Kidney (tissue), 14 donors: ENCODE data around the gene PNPLA7. TPM values are rescaled to one million over a fixed set of nuclear protein-coding genes. Genes with fewer than 3 reads are reported as not detected.

ENCODE experiments used
- DNase-seq, 5 donors: peaks; one replicate each; pipeline ENCODE4 v3.0.0-alpha.2; 2013 to 2020
- FAIRE-seq: peaks from 2 replicates; lab custom pipeline; 2012; peaks lifted over from hg19 to GRCh38; lab: Jason Lieb, UNC
- H3K27ac ChIP-seq, 2 donors: one replicate each; pipeline ENCODE4 v1.7.0; 2013; ENCODE audit warnings: low read depth in 2 of 2, low read length in 2 of 2, inconsistent platforms in 1 of 2
- H3K27me3 ChIP-seq: one replicate; pipeline ENCODE4 v1.7.1; 2013; ENCODE audit warnings: low read length, inconsistent platforms; ENCODE audit not compliant: control insufficient read depth, insufficient read depth
- H3K36me3 ChIP-seq, 3 donors: one replicate each; pipeline versions ENCODE4 v1.7.0 to v1.7.1; 2013; ENCODE audit warnings: low read length in 3 of 3, control low read depth in 1 of 3, inconsistent platforms in 1 of 3; ENCODE audit not compliant: insufficient read depth in 3 of 3, control insufficient read depth in 2 of 3
- H3K4me1 ChIP-seq, 3 donors: one replicate each; pipeline versions ENCODE4 v1.7.0 to v1.7.1; 2013; ENCODE audit warnings: low read length in 3 of 3, inconsistent platforms in 1 of 3, low read depth in 1 of 3; ENCODE audit not compliant: control insufficient read depth in 2 of 3, insufficient read depth in 2 of 3
- H3K4me3 ChIP-seq, 3 donors: one replicate each; pipeline versions ENCODE4 v1.7.0 to v1.8.1; 2013; ENCODE audit warnings: low read length in 3 of 3, control low read depth in 1 of 3, inconsistent platforms in 1 of 3
- H3K9ac ChIP-seq, 3 donors: one replicate each; pipeline versions ENCODE4 v1.7.0 to v1.7.1; 2013; ENCODE audit warnings: low read length in 3 of 3, control low read depth in 1 of 3, inconsistent platforms in 1 of 3
- H3K9me3 ChIP-seq, 3 donors: one replicate each; pipeline versions ENCODE4 v1.7.0 to v1.7.1; 2013; ENCODE audit warnings: low read length in 3 of 3, control low read depth in 1 of 3, inconsistent platforms in 1 of 3; ENCODE audit not compliant: control insufficient read depth in 2 of 3, insufficient read depth in 1 of 3
- CTCF ChIP-seq: IDR thresholded peaks from 3 replicates; pipeline ENCODE4 v1.5.1; 2012; ENCODE audit warnings: mild to moderate bottlenecking, moderate library complexity, borderline replicate concordance; ENCODE audit not compliant: insufficient read depth; ENCODE audit errors: extremely low read depth
- intact Hi-C: fragments of 100-400 bp; cut with DNase I; formaldehyde crosslinking; loops from one replicate; pipeline ENCODE4 v1.11.1; 2022
- polyA plus RNA-seq: library from polyadenylated mRNA; stranded (reverse); fragments of 350-450 nt; fragmentation: Illumina TruSeq; extraction: RNeasy Lipid Tissue Mini Kit (QIAGEN cat#74804); gene quantifications from one replicate; pipeline ENCODE4 v1.2.3, GENCODE V29; 2014; ENCODE audit warnings: low read depth, low replicate concordance; ENCODE audit not compliant: insufficient read depth
- total RNA-seq: library from RNA; stranded (reverse); fragmentation: NEBNext Ultra II Directional; extraction: Animal tissue kit (Norgen Biotek cat#: 25700); gene quantifications from one replicate; pipeline ENCODE4 v1.2.1, GENCODE V29; 2021
- donor health status: control.
- donor health status: control.
- donor health status: control.
- donor health status: control.
- donor health status: control.
- donor health status: DM: yes; HTN: yes; CAD: no.
- donor health status: Normal renal cell carcinoma (clear cell type).

Gene PNPLA7
- total and polyA plus RNA-seq, 2 donors from 2014 or later = 2.1 to 9.6 TPM

GRCh38 chr9:137435381-137435891, 114.8 kb downstream of the PNPLA7 start:
- H3K27ac ChIP-seq = peak overlapping the region; percentile 61 to 71
- TF ChIP-seq CTCF = no peak
- H3K9me3 ChIP-seq = no peaks in the 10 kb centered on the region
- intact Hi-C loops = no loop called here
- FAIRE-seq = no peak
- peak overlapping the region in 1 of 3 donors; percentile 51 for H3K9ac ChIP-seq
- H3K36me3 ChIP-seq = no peaks in the 10 kb centered on the region
- no peaks in the 10 kb centered on the region for H3K27me3 ChIP-seq
- peaks cover 0 to 7% (median 0%) of the 10 kb centered on the region in 3 donors for H3K4me1 ChIP-seq
- DNase-seq = peak in 1 of 5 donors; percentile 80
- no peak overlapping the region for H3K4me3 ChIP-seq

- H3K27ac ChIP-seq = no peak overlapping the region
- H3K27me3 ChIP-seq = no peaks in the 10 kb centered on the region
- H3K4me1 ChIP-seq = peaks cover 0 to 7% (median 0%) of the 10 kb centered on the region in 3 donors
- no peaks in the 10 kb centered on the region for H3K9me3 ChIP-seq
- H3K4me3 ChIP-seq = no peak overlapping the region
- FAIRE-seq (no peak), DNase-seq (peak in 1 of 5 donors; percentile 81)
- no peak for TF ChIP-seq CTCF
- no peaks in the 10 kb centered on the region for H3K36me3 ChIP-seq
- intact Hi-C loops = no loop called here
- H3K9ac ChIP-seq = no peak overlapping the region
Observed at GRCh38 chr9:137434498-137435380, 115.5 kb downstream of the PNPLA7 start.

GRCh38 chr9:137433916-137434431, 116.2 kb downstream of the PNPLA7 start:
- DNase-seq = no peak
- FAIRE-seq = no peak
- Histone ChIP-seq H3K9me3 (no peaks in the 10 kb centered on the region), H3K9ac (no peak overlapping the region), H3K36me3 (no peaks in the 10 kb centered on the region), H3K4me1 (peaks cover 0 to 7% (median 0%) of the 10 kb centered on the region in 3 donors), H3K27ac (no peak overlapping the region), H3K27me3 (no peaks in the 10 kb centered on the region), H3K4me3 (no peak overlapping the region)
- no peak for TF ChIP-seq CTCF
- intact Hi-C loops = no loop called here
